ENCODE measurements around the gene CDC73. TPM values are rescaled to one million over a fixed set of nuclear protein-coding genes. Genes with fewer than 3 reads are reported as not detected.

The CDC73 gene
- 10 to 100 TPM; 22.6 to 37.9 TPM for total RNA-seq

DNA sequence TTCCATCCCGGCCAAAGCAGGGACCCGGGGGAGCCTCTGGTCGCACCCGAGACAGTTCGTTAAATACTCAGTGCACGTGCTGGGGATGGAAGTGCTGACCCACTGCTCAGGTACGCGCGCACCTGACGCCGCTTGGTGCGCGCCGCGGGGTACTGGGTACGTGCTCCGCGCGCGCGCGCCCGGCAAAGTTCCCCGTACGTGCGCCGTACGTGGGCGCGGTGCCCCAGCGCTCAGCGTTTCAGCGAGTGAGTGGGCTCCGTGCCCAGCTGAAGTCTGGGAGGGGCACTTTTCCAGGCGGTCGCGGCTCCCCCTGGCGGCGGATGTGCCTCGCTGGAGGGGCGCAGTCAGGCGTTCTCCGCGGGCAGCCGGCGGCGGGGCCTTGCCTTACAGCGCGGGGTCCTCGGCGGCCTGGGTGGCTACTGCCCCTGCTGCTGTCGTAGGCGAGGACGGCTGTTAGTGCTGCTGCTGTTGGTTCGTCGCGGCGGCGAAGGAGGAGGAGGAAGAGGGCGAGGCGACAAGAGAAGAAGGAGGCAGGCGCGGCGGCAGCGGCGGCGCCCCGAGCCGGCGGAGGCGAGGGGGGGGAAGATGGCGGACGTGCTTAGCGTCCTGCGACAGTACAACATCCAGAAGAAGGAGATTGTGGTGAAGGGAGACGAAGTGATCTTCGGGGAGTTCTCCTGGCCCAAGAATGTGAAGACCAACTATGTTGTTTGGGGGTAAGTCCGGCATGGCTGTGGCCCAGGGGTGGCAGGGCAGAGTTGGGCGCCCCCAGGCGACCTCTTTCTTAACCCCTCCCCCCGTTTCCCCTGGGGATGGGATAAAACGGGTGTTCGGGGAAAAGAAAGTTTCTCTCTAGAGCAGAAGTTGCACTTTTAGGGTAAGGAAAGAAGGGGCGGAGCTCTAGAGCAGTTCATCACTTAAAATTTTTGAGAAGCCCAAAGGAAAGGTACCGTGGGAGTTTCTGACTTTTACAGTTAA, at the start of gene CDC73:
Gene CDC73, plus strand, starts transcription at position 416 of the 978 bp plus-strand sequence. Its CDS starts 170 bp downstream, at position 586.
- H3K36me3 ChIP-seq (replicated peaks in 1 of 2; ENCODE audit: insufficient read depth in 1 of 2, low read depth in 2 of 2): no peaks in the 10 kb centered on the region
- H3K4me3 ChIP-seq: peak within 1 kb of the TSS; percentile 78 to 86
- H3K9me3 ChIP-seq: no peaks in the 10 kb centered on the region
- H3K27me3 ChIP-seq: no peaks in the 10 kb centered on the region
- TF ChIP-seq CTCF (IDR thresholded peaks at IDR 0.05) (peak; percentile 92 to 100 (median 99)), POLR2A (IDR thresholded peaks at IDR 0.05) (peak; percentile 75 to 93 (median 92))
- ATAC-seq (peak; percentile 97), DNase-seq (peak; percentile 96 to 98 (median 97))
- intact Hi-C loops (cut with DNase I): no loop called here
- peak within 1 kb of the TSS; percentile 90 to 93 (median 92) for H3K27ac ChIP-seq
- WGBS, 2 donors: 1% methylated on average over 32 to 80 of the region's 85 CpGs
- peaks cover 28% of the 10 kb centered on the region for H3K4me1 ChIP-seq

DNA sequence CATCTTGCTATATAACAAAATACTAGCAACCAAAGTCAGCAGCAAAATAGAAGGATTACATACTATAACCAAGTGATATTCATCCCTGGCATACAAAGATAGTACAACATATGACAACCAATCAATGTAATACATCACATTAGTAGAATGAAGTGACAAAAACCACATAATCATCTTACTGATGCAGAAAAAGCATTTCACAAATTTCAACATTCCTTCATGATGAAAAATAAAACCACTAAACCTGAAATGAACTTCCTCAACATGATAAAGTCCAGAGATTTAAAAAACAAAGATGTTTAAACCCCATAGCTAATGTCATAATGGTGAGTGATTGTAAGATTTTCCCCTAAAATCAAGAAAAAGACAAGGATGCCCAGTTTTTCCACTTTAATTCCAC, 43.8 kb upstream of the CDC73 start:
- ATAC-seq: no peak
- H3K27me3 ChIP-seq: no peaks in the 10 kb centered on the region
- H3K4me1 ChIP-seq: no peaks in the 10 kb centered on the region
- H3K36me3 ChIP-seq (replicated peaks in 1 of 2; ENCODE audit: insufficient read depth in 1 of 2, low read depth in 2 of 2): peaks cover 9 to 15% of the 10 kb centered on the region in 2 donors
- no peaks in the 10 kb centered on the region for H3K9me3 ChIP-seq
- no peak for DNase-seq
- intact Hi-C loops (cut with DNase I): no loop called here
- H3K4me3 ChIP-seq: no peak overlapping the region
- no peak for TF ChIP-seq CTCF (IDR thresholded peaks at IDR 0.05)
- TF ChIP-seq POLR2A (IDR thresholded peaks at IDR 0.05): no peak
- no peak overlapping the region for H3K27ac ChIP-seq

DNA sequence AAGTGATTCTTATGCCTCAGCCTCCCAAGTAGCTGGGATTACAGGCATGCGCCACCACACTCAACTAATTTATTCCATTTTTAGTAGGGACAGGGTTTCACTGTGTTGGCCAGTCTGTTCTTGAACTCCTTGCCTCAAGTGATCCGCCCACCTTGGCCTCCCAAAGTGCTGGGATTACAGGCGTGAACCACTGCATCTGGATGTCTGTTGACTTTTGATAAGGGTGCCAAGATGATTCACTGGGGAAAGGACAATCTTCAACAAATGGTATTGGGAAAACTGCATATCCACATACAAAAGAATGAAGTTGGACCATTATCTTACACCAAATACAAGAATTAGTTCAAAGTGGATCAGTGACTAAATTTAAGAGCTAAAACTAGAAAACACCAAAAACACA, 42.6 kb upstream of the CDC73 start:
- Histone ChIP-seq H3K27me3 (no peaks in the 10 kb centered on the region), H3K4me1 (no peaks in the 10 kb centered on the region), H3K4me3 (no peak overlapping the region), H3K27ac (no peak overlapping the region), H3K36me3 (replicated peaks in 1 of 2; ENCODE audit: insufficient read depth in 1 of 2, low read depth in 2 of 2) (peaks cover 9 to 21% of the 10 kb centered on the region in 2 donors), H3K9me3 (no peaks in the 10 kb centered on the region)
- no peak for DNase-seq
- ATAC-seq: no peak
- intact Hi-C loops (cut with DNase I): no loop called here
- WGBS, 2 donors: 79 to 85% methylated on average over 3 of the region's 3 CpGs
- TF ChIP-seq CTCF (IDR thresholded peaks at IDR 0.05): no peak
- no peak for TF ChIP-seq POLR2A (IDR thresholded peaks at IDR 0.05)

- DNase-seq (no peak), ATAC-seq (no peak)
- Histone ChIP-seq H3K9me3 (no peaks in the 10 kb centered on the region), H3K4me1 (no peaks in the 10 kb centered on the region), H3K4me3 (no peak overlapping the region), H3K27me3 (no peaks in the 10 kb centered on the region), H3K27ac (no peak overlapping the region), H3K36me3 (replicated peaks in 1 of 2; ENCODE audit: insufficient read depth in 1 of 2, low read depth in 2 of 2) (peaks cover under 1 to 17% of the 10 kb centered on the region in 2 donors)
- intact Hi-C loops (cut with DNase I): no loop called here
- no peak for TF ChIP-seq POLR2A (IDR thresholded peaks at IDR 0.05)
- TF ChIP-seq CTCF (IDR thresholded peaks at IDR 0.05): no peak
- 87 to 99% methylated on average over 6 of the region's 6 CpGs for WGBS, 2 donors
Measured at GRCh38 chr1:193083365-193084088, 38.3 kb upstream of the CDC73 start.

Measured in body of pancreas (tissue), 4 donors.